DMS53 treated with DMSO at 0.1 percent for 48 hours (cell line): ENCODE data around the gene ORM2.

Experiments
- DNase-seq: peaks from one replicate; lab custom pipeline; 2025; ENCODE audit not compliant: unreplicated experiment; lab: John Stamatoyannopoulos, UW

The ORM2 gene

GRCh38 chr9:114348261-114348905 lies 18.7 kb downstream of the ORM2 start:
- no peak for DNase-seq

GRCh38 chr9:114348906-114349482 lies 19.3 kb downstream of the ORM2 start:
- no peak for DNase-seq

GRCh38 chr9:114349713-114350480 lies 20.2 kb downstream of the ORM2 start:
- DNase-seq, result no peak

DNA sequence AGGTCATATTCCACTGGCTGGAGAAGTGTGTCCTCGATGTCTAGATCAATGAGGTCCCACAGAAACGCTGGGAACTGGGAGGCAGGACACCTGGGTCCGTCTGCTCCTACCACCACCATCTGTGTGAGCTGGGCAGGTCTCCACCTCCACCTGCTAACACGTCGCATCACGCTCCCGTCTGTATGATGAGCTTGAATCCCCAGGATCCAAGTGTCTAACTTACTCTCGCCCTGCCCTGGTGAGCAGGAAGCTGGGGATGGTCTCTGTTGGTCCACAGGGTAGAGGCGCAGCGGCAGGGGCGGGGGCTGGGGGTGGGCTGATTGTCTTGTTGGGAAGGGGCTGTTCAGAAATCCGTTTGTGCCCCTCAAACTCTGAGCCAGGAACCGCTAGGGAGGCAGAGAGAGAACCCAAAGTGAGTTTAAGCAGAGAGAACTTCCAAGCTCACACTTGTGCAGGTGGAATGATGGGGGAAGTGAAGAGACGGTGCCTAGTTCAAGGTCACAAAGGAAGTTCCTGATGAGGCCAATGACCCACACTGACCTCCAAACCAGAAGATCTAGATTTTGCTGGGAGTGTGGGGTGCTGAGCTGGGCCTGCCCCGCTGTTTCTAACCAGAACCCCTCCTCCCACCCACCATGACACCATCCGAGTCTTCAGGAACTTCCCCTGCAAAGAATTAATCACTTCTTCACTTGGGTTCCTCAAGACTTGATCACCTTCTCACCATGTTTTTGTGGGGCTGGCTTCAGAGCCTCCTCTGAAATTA lies 21.1 kb downstream of the ORM2 start:
- DNase-seq, result no peak

- no peak for DNase-seq
Observed at GRCh38 chr9:114351932-114352331, 22.3 kb downstream of the ORM2 start.

GRCh38 chr9:114355821-114356220 lies 26.2 kb downstream of the ORM2 start:
- no peak for DNase-seq

- DNase-seq, result no peak
Observed at GRCh38 chr9:114356792-114357191, 27.1 kb downstream of the ORM2 start.

DNA sequence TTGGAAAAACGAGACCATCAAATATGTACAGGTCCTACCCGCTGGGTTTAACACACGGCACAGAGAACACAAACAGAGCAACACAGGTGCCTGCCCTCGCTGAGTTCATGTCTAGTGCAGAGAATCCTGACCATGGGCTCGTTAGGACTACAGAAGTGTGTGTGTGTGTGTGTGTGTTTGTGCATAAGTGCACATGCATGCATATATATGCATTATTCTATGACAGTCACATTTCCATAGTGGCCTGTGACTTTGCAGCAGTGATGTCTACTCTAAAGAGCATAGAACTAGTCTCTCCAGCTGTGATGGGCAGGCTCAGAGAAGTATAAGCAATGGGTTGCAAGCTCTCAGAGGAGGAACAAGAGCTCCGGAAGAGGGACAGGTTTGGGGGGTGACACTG lies 27.7 kb downstream of the ORM2 start:
- DNase-seq, result no peak

DNA sequence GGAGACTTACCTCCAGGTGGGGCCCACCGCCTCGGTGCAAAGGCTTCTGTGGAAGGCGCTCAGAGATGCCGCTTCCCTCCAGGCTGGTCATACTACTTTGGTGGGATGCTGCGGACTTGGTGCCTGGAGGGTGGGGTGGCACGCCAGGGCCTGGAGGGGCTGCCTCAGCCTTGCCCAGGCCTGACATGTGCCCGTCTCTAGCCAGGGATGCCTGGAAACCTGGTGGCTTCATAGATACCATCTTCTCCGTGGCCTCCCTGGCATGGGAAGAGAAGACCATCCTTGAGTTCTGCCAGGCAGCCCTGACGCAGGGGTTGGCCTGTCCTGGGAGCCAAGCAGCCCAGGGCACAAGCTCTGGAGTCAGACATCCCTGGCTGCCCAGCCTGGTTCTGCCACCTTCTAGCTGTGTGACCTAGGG lies 28.3 kb downstream of the ORM2 start:
- no peak for DNase-seq

DNA sequence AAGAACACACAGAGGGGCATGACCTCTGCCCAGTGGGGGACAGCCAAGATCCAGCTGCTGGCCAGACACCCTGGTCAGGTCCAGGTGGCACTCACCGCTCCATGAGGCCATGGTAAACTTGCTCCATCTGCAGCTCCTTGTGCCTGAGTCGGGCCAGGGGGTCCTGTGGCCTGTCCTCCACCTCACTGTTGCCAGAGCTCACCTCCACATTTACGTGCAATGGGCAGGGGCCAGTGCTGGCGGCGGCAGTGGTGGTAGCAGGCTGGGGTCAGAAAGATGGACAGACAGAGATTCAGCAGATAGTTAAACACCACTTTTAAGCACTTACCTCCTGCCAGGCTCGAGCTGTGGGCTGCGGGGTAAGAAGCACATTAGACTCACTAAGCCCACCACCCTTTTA lies 30.1 kb downstream of the ORM2 start:
- DNase-seq, result no peak

DNA sequence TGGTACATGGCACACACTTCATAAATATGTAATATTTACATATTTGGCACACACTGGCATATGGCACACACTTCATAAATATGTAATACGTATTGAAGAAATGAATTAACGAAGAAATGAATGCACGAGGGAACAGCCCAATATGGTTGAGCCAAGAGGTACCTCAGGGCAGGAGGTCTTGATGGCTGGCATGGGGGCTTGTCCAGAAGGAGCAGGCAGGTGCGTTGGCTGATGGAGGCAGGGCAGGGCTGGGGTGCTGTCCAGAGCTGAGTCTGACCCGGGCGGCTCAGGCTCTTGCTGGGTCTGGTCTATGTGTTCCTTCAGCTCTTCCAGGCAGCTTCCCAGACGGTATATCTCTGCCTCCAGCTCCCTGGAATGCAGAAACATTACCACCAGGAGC lies 31.9 kb downstream of the ORM2 start:
- DNase-seq, result no peak

DNA sequence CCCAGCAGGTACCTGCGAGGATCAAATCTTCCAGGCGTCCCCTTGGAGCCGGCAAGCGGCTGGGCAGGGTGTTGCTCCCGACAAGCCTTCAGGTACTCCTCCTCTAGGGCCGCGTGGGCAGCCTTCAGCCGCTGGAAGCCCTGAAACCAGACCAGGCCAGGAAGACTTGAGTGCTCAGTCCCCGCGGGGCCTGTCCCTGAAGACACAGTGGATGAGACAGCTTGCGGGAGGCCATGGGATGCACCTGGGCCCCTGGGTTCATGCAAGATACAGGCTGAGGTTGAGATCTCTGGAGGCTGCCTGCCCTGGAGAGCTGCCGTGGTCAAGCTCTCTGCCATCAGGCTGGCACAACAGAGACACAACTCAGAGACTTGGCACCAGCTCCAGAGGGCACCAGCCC lies 32.7 kb downstream of the ORM2 start:
- DNase-seq, result no peak

DNA sequence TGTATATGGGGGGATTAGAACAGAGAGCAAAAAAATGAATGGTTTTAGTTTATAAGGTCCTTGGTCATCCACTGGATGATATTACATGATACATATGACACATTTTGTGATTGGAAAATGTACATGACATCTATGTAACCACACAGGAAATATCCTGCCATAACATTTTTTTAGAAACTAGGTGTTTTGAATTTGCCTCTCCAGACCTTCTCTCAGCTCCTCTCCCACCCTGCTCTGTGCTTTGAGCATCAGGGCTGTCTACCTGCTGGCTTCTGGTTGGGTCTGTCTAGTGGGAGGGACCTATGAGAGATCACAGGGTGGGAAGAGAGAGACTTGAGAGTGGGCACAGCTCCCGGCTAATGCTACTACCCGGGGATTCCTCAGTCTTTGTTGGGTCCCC lies 33.8 kb downstream of the ORM2 start:
- no peak for DNase-seq

GRCh38 chr9:114364134-114365041 lies 34.7 kb downstream of the ORM2 start:
- no peak for DNase-seq

GRCh38 chr9:114365194-114365593 lies 35.5 kb downstream of the ORM2 start:
- no peak for DNase-seq

- no peak for DNase-seq
Observed at GRCh38 chr9:114366334-114367128, 36.9 kb downstream of the ORM2 start.

DNA sequence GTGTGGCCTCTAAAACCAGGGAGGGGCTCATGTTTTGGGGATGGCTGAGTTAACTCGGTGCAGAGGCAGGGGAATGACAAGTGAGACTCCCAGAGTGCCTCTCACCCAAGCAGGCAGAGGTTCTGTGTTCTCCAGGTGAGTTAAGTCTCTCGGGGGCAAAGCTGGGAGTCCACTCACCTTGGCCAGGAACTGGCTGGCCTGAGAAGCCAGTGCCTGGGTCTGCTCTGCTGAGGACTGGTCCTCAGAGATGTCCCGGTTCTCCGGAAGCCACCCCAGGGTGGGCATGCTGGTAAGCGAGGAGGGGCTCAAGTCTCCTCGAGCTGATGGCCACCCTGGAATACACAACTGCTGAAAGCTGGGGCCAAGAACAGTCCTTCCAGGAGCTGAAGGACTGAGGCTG lies 37.7 kb downstream of the ORM2 start:
- DNase-seq, result no peak

GRCh38 chr9:114367772-114368569 lies 38.3 kb downstream of the ORM2 start:
- DNase-seq, result no peak
